GM23248 (cell line): ENCODE data around the gene PDCD4. TPM values are rescaled to one million over a fixed set of nuclear protein-coding genes. Genes with fewer than 3 reads are reported as not detected.

ENCODE experiments used
- DNase-seq: peaks from one replicate; pipeline ENCODE4 v3.0.0-alpha.2; 2015
- H2AFZ ChIP-seq: fragments of 200-600 bp; sonication (generic); 2 replicates; pipeline ENCODE4 v1.6.1; 2016; ENCODE audit warnings: antibody characterized with exemption
- H3F3A ChIP-seq: fragments of 200-600 bp; sonication (generic); 2 replicates; pipeline ENCODE4 v1.6.1; 2016; ENCODE audit warnings: mild to moderate bottlenecking, antibody characterized with exemption, mixed run types; ENCODE audit not compliant: insufficient read depth
- H3K27ac ChIP-seq: fragments of 200-600 bp; sonication (generic); 2 replicates; pipeline ENCODE4 v1.5.1; 2016; ENCODE audit warnings: mild to moderate bottlenecking
- H3K27me3 ChIP-seq: fragments of 200-600 bp; sonication (generic); replicated peaks from 2 replicates; pipeline ENCODE4 v1.6.1; 2016; ENCODE audit warnings: mild to moderate bottlenecking; ENCODE audit not compliant: insufficient read depth
- H3K36me3 ChIP-seq: fragments of 200-600 bp; sonication (generic); 2 replicates; pipeline ENCODE4 v1.6.1; 2016; ENCODE audit warnings: low read depth, mild to moderate bottlenecking
- H3K4me1 ChIP-seq: fragments of 200-600 bp; sonication (generic); 2 replicates; pipeline ENCODE4 v1.6.1; 2016; ENCODE audit warnings: mild to moderate bottlenecking; ENCODE audit not compliant: insufficient read depth
- H3K4me2 ChIP-seq: fragments of 200-600 bp; sonication (generic); one replicate; pipeline ENCODE4 v1.6.1; 2016; ENCODE audit warnings: mild to moderate bottlenecking; ENCODE audit not compliant: unreplicated experiment
- H3K4me3 ChIP-seq: fragments of 200-600 bp; sonication (generic); 2 replicates; pipeline ENCODE4 v1.5.1; 2016; ENCODE audit warnings: mild to moderate bottlenecking
- H3K79me2 ChIP-seq: fragments of 200-600 bp; sonication (generic); 2 replicates; pipeline ENCODE4 v1.6.1; 2016; ENCODE audit warnings: mild to moderate bottlenecking; ENCODE audit not compliant: insufficient read depth
- H3K9ac ChIP-seq: fragments of 200-600 bp; sonication (generic); 2 replicates; pipeline ENCODE4 v1.6.1; 2016; ENCODE audit warnings: mild to moderate bottlenecking
- H3K9me2 ChIP-seq: fragments of 200-600 bp; sonication (generic); 2 replicates; pipeline ENCODE4 v1.6.1; 2016; ENCODE audit warnings: mixed run types, mild to moderate bottlenecking, moderate library complexity; ENCODE audit not compliant: insufficient read depth
- H3K9me3 ChIP-seq: fragments of 200-600 bp; sonication (generic); one replicate; pipeline ENCODE4 v1.6.1; 2017; ENCODE audit warnings: low read depth
- H4K20me1 ChIP-seq: fragments of 200-600 bp; sonication (generic); 2 replicates; pipeline ENCODE4 v1.6.0; 2016; ENCODE audit not compliant: insufficient read depth
- EZH2 ChIP-seq: fragments of 200-600 bp; sonication (generic); IDR thresholded peaks from 2 replicates; pipeline ENCODE4 v1.6.1; 2018; ENCODE audit warnings: antibody characterized with exemption, mild to moderate bottlenecking; ENCODE audit not compliant: insufficient read depth, poor library complexity, severe bottlenecking
- EZH2phosphoT487 ChIP-seq: fragments of 200-600 bp; sonication (generic); IDR thresholded peaks from 2 replicates; pipeline ENCODE4 v1.6.1; 2018; ENCODE audit warnings: antibody characterized with exemption, moderate library complexity, mild to moderate bottlenecking, low read depth; ENCODE audit not compliant: insufficient read depth
- WGBS, 2 experiments: methylation state at CpG; one replicate each; pipeline ENCODE4 v1.1.6; 2015 to 2017; ENCODE audit warnings: low lambda C conversion rate in 2 of 2, low coverage in 1 of 2; ENCODE audit errors: missing lambda C conversion rate in 2 of 2; 5-methylcytosine and 5-hydroxymethylcytosine counted together
- in situ Hi-C: fragments of 300-500 bp; cut with MboI; formaldehyde crosslinking; loops from 2 replicates; pipeline ENCODE4 v1.15.0; 2020
- polyA plus RNA-seq: library from polyadenylated mRNA; unstranded; fragments of >200 nt; fragmentation: Nextera tagmentation; extraction: Ambion mirVana; gene quantifications from 2 replicates; pipeline ENCODE4 v1.2.1, GENCODE V29; 2016
- total RNA-seq: library from RNA; depleted of rRNA; stranded (reverse); fragments of >200 nt; shearing (Covaris generic); gene quantifications from 2 replicates; pipeline ENCODE4 v1.2.3, GENCODE V29; 2014

The PDCD4 gene
- total and polyA plus RNA-seq, 2 experiments from 2014 or later, result 49.9 to 175 TPM

DNA sequence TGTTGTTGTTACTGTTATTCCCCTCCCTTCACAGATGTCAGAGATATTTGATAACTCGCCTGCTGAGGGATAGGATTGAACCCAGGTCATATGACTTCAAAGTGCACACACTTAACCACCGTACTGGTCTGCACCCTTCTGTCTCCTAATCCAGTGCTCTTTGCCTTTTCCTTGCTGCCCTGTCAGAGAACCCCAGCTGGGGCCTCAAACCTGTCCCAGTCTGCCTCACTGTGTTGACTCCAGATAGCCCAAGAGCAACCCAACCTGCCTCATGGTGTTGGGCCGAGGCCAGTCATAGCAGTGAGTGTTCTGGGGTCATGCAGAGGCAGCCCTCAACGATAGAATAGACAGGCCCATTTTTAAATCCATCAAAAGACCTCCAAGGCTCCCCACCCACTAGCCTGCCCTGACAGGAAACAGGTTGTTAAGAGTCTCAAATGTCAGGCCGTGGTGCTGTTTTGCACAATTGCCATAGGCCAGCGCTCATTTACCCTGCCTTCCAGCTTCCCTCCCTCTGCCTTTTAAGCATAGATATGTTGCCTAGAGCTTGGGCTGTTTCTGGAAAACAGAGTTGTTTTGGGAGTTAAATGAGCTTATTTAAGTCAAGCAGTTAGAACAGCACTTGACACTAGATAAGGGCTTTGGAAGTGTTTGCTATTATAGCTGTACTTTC is 37.0 kb upstream of the PDCD4 start:
- Histone ChIP-seq H3F3A (no peaks in the 10 kb centered on the region), H3K9ac (no peak overlapping the region), H2AFZ (no peak overlapping the region), H3K4me2 (no peak overlapping the region), H3K9me2 (no peaks in the 10 kb centered on the region), H3K79me2 (no peaks in the 10 kb centered on the region), H3K36me3 (no peaks in the 10 kb centered on the region), H3K4me1 (no peaks in the 10 kb centered on the region), H3K4me3 (no peak overlapping the region), H3K27me3 (no peaks in the 10 kb centered on the region), H3K27ac (no peak overlapping the region), H3K9me3 (no peaks in the 10 kb centered on the region), H4K20me1 (no peaks in the 10 kb centered on the region)
- no peak for TF ChIP-seq EZH2phosphoT487
- no peak for TF ChIP-seq EZH2
- in situ Hi-C loops, result no loop called here
- no peak for DNase-seq
- WGBS, 2 experiments, result 74 to 81% methylated on average over 6 of the region's 6 CpGs

DNA sequence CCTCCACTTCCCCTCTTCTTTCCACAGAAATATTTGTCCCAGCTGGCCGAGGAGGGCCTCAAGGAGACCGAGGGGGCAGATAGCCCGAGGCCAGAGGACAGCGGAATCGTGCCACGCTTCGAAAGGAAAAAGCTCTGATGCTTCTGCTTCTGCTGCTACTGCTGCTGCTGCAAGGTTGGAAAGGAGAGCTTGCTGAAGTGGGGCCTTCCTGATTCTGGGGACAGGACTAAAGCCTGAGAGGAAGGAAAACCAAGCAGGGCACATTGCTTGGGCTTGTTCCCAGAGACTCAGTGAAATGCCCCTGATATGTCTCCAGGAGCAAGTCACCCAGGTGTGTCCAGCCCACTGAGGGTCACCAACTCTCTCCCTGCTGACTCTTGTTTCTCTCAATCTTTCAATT is 35.9 kb upstream of the PDCD4 start:
- in situ Hi-C loops, result no loop called here
- WGBS, 2 experiments, result 75 to 77% methylated on average over 7 of the region's 7 CpGs
- no peaks in the 10 kb centered on the region for H3K79me2 ChIP-seq

DNA sequence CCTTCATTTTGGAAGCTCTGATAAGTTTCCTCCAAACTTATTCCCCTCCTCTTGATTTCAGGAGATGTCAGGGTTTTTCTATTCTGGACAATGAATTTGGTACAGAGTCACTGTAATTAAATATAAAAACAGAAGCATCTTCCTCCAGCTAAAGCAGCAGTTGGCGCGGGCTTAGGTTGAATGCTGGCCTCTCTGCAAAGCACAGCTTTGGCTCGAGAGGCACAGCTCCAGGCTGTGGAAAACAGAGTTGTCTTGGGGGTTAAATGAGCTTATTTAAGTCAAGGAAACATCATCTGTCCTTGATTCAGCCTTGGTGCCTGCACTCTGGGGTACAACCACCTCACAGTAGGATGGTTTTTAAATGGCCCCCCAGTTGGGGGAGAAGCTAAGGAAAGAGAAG is 35.0 kb upstream of the PDCD4 start:
- Histone ChIP-seq H2AFZ (no peak overlapping the region), H3K79me2 (no peaks in the 10 kb centered on the region)

More for the DNA sequence above, 35.9 kb upstream of the PDCD4 start:
- Histone ChIP-seq H3K9me3 (no peaks in the 10 kb centered on the region), H3K27ac (no peak overlapping the region), H3K4me3 (no peak overlapping the region), H4K20me1 (no peaks in the 10 kb centered on the region), H3K27me3 (no peaks in the 10 kb centered on the region), H3K9me2 (no peaks in the 10 kb centered on the region), H2AFZ (no peak overlapping the region), H3K4me2 (no peak overlapping the region), H3K9ac (no peak overlapping the region), H3K36me3 (no peaks in the 10 kb centered on the region), H3K4me1 (no peaks in the 10 kb centered on the region), H3F3A (no peaks in the 10 kb centered on the region)
- no peak for DNase-seq
- TF ChIP-seq EZH2phosphoT487, result no peak
- no peak for TF ChIP-seq EZH2

DNA sequence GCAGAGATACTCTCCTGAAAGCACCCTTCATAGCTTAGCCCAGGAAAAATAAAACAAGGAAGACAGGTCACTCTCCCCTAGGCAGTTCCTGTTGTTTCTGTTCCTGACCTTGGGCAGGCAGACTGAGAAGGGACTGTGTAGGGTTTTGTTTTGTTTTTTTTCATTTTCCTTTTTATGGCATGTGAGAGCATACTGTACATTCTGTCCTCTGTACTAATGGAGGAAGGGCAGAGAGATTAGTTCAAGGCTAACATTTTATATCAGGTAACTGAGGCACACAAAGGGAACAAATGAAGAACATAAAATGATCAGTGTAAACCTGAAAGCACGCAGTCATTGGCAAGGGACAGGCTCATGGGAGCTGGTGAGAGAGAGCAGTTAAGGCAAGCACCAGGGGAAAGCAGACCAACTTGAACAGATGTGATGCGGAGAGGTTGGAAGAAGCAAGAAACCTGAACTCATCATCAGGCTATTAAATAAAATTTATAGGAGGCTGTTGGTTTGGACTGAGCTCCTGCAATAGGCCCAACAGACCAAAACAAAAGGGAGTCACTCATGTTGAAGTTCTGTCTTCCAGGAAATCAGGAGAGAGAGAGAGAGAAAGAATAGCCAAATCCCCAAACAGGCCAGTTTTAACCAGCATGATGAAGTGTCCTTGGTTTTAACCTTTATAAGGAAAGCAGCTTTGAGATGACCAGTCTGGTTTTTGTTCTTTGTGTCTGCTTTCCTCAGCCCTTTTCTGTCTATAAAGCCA is 34.1 kb upstream of the PDCD4 start:
- Histone ChIP-seq H3K9me3 (no peaks in the 10 kb centered on the region), H2AFZ (no peak overlapping the region), H3K4me3 (no peak overlapping the region), H3K4me2 (no peak overlapping the region), H3K9me2 (no peaks in the 10 kb centered on the region), H4K20me1 (no peaks in the 10 kb centered on the region), H3K79me2 (no peaks in the 10 kb centered on the region), H3K36me3 (no peaks in the 10 kb centered on the region), H3K9ac (no peak overlapping the region), H3K27ac (no peak overlapping the region), H3F3A (no peaks in the 10 kb centered on the region), H3K27me3 (no peaks in the 10 kb centered on the region), H3K4me1 (no peaks in the 10 kb centered on the region)
- no peak for TF ChIP-seq EZH2
- no peak for TF ChIP-seq EZH2phosphoT487
- in situ Hi-C loops, result no loop called here
- WGBS, 2 experiments, result 69 to 74% methylated on average over 2 of the region's 2 CpGs
- no peak for DNase-seq

More for the DNA sequence above, 35.0 kb upstream of the PDCD4 start:
- H3K27ac ChIP-seq, result no peak overlapping the region
- H3K9me3 ChIP-seq, result no peaks in the 10 kb centered on the region
- no peak overlapping the region for H3K4me2 ChIP-seq
- no peaks in the 10 kb centered on the region for H3K4me1 ChIP-seq
- no peaks in the 10 kb centered on the region for H4K20me1 ChIP-seq
- no peaks in the 10 kb centered on the region for H3K9me2 ChIP-seq
- no peak for TF ChIP-seq EZH2
- no peak for TF ChIP-seq EZH2phosphoT487
- no peaks in the 10 kb centered on the region for H3K36me3 ChIP-seq
- H3K27me3 ChIP-seq, result no peaks in the 10 kb centered on the region
- in situ Hi-C loops, result no loop called here
- no peaks in the 10 kb centered on the region for H3F3A ChIP-seq
- DNase-seq, result no peak
- no peak overlapping the region for H3K4me3 ChIP-seq
- 72 to 83% methylated on average over 3 of the region's 3 CpGs for WGBS, 2 experiments
- no peak overlapping the region for H3K9ac ChIP-seq
